Measurements from ENCODE around the gene TMEM203. TPM values are rescaled to one million over a fixed set of nuclear protein-coding genes. Genes with fewer than 3 reads are reported as not detected.

Gene TMEM203
- total RNA-seq, 1 donor from 2014 or later = 40.3 TPM

DNA sequence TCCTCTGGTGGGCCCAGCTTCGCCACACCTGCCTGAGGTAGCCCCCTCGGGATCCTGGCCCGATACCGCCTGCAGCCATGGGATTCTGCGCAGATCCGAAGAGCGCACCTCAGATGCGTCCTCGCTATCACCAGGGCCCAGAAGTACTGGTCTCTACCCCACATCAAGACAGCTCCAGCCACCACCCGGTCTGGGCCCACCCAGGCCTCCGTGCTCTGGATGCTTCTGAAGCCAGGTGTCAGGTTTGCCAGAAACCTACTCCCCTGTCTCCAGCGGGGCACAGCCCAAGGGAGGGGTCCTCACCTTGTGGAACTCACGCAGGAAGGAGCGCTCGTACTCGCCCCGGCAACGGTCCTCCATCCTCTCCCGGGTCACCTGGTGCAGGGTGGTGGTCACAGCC is 19.5 kb downstream of the TMEM203 start:
- no peak for DNase-seq (ENCODE audit: low read depth)
- H3K4me3 ChIP-seq (ENCODE audit: low read depth, low read length) = no peak overlapping the region
- H3K36me3 ChIP-seq (ENCODE audit: control insufficient read depth, insufficient read depth, low read length) = no peaks in the 10 kb centered on the region
- H3K27me3 ChIP-seq (ENCODE audit: control insufficient read depth, insufficient read depth, low read length) = no peaks in the 10 kb centered on the region
- TF ChIP-seq, protein P1, sequence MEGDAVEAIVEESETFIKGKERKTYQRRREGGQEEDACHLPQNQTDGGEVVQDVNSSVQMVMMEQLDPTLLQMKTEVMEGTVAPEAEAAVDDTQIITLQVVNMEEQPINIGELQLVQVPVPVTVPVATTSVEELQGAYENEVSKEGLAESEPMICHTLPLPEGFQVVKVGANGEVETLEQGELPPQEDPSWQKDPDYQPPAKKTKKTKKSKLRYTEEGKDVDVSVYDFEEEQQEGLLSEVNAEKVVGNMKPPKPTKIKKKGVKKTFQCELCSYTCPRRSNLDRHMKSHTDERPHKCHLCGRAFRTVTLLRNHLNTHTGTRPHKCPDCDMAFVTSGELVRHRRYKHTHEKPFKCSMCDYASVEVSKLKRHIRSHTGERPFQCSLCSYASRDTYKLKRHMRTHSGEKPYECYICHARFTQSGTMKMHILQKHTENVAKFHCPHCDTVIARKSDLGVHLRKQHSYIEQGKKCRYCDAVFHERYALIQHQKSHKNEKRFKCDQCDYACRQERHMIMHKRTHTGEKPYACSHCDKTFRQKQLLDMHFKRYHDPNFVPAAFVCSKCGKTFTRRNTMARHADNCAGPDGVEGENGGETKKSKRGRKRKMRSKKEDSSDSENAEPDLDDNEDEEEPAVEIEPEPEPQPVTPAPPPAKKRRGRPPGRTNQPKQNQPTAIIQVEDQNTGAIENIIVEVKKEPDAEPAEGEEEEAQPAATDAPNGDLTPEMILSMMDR (IDR thresholded peaks at IDR 0.05; ENCODE audit: insufficient read depth, low read length, poor library complexity, severe bottlenecking) = no peak

DNA sequence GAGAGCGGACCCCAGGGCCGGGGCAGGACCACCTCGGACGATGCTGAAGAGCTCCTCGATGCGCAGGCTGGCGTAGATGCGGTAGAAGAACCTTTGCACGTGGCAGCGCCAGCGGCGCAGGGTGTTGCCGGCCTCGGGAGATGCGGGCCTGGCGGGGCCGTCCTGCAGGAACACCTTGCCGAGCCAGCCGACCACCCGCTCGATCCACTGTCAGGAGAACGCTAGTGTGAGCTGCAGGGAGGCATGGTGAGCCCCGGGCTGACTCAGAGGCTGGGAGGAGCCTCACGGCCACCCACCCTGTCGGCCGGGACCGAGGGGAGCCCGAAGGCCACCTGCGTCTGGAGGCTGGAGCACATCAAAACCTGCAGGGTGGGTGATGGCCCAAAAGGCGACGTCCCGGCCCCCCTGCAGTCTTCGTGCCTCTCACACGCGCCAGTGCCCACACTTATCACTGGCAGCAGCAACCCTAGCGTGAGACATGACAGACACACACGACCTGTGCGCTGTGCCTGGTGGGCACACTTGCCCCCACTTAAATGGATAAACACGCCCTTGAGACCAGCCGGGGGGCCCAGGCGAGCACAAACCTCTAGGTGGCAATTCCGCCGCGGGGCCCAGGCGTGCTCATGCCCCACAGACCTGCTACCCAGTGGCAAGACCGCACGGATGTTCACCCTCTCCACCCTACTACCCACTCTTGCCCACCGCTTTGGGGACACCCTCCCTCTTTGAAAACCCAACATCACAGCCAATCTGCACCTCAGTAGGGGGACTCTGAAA is 20.4 kb downstream of the TMEM203 start:
- Histone ChIP-seq H3K27me3 (ENCODE audit: control insufficient read depth, insufficient read depth, low read length) (no peaks in the 10 kb centered on the region), H3K4me3 (ENCODE audit: low read depth, low read length) (no peak overlapping the region), H3K36me3 (ENCODE audit: control insufficient read depth, insufficient read depth, low read length) (no peaks in the 10 kb centered on the region)
- no peak for DNase-seq (ENCODE audit: low read depth)
- TF ChIP-seq, protein P1 (IDR thresholded peaks at IDR 0.05; ENCODE audit: insufficient read depth, low read length, poor library complexity, severe bottlenecking) = no peak

DNA sequence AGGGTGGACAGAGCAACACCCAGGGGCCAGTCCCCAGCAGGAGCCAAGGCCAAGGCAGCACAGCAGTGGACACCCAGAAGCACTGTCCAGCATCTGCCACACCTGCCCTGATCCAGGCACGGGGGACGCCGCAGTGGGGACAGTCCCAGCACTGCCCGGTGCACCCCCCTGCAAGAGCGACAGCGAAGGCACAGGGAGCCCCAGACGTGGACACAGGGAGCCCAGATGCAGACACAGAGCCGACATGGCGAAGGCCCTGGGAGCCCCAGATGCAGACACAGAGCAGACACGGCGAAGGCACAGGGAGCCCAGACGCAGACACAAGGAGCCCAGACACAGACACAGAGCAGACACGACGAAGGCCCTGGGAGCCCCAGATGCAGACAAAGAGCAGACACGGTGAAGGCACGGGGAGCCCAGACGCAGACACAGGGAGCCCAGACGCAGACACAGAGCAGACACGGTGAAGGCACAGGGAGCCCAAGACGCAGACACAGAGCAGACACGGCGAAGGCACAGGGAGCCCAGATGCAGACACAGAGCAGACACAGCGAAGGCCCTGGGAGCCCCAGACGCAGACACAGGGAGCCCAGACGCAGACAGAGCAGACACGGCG is 21.4 kb downstream of the TMEM203 start:
- H3K27me3 ChIP-seq (ENCODE audit: control insufficient read depth, insufficient read depth, low read length) = no peaks in the 10 kb centered on the region
- no peak overlapping the region for H3K4me3 ChIP-seq (ENCODE audit: low read depth, low read length)
- TF ChIP-seq, protein P1 (IDR thresholded peaks at IDR 0.05; ENCODE audit: insufficient read depth, low read length, poor library complexity, severe bottlenecking) = no peak
- no peaks in the 10 kb centered on the region for H3K36me3 ChIP-seq (ENCODE audit: control insufficient read depth, insufficient read depth, low read length)
- no peak for DNase-seq (ENCODE audit: low read depth)

DNA sequence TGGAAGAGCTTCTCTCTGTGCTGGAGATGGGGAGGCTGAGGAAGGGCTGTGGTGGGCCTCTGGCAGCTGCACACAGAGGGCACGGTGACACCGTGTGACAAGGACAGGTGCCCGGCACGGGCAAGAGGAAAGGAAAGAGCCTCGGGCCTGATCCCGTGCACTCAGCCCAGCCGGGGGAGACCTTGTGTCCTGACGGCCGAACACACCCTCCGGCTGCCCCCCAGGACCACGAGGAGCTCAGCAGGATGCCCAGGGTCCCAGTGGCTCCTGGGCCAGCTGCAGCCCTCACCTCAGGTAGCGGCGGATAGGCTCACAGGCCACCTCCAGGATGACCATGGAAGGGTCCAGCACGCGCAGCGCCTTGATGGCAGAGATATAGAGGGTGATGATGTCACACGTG is 22.6 kb downstream of the TMEM203 start:
- Histone ChIP-seq H3K36me3 (ENCODE audit: control insufficient read depth, insufficient read depth, low read length) (no peaks in the 10 kb centered on the region), H3K4me3 (ENCODE audit: low read depth, low read length) (no peak overlapping the region)
- TF ChIP-seq, protein P1 (IDR thresholded peaks at IDR 0.05; ENCODE audit: insufficient read depth, low read length, poor library complexity, severe bottlenecking) = no peak

DNA sequence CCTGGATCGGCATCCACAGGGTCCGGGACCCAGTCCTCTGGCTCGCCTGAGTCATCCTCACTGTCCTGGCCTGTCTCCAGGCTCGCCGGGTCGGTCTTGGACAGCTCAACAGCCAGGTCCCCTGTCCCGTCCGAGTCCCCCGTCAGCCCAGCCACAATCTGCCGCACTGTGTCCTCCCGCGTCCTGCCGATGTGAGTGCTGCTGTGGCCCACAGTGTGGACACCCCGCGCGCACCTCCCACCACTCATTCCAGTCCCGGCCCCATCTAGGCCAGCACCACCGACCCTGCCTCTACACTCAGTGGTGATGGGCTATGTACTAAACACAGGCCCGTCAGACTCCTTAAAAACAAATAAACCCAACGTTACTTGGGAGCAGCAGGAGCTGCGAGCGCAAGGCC is 23.8 kb downstream of the TMEM203 start:
- Histone ChIP-seq H3K27me3 (ENCODE audit: control insufficient read depth, insufficient read depth, low read length) (no peaks in the 10 kb centered on the region), H3K4me3 (ENCODE audit: low read depth, low read length) (no peak overlapping the region), H3K36me3 (ENCODE audit: control insufficient read depth, insufficient read depth, low read length) (no peaks in the 10 kb centered on the region)
- DNase-seq (ENCODE audit: low read depth) = no peak
- TF ChIP-seq, protein P1 (IDR thresholded peaks at IDR 0.05; ENCODE audit: insufficient read depth, low read length, poor library complexity, severe bottlenecking) = no peak

More for the DNA sequence above, 22.6 kb downstream of the TMEM203 start:
- no peaks in the 10 kb centered on the region for H3K27me3 ChIP-seq (ENCODE audit: control insufficient read depth, insufficient read depth, low read length)
- no peak for DNase-seq (ENCODE audit: low read depth)
